Posterior vena cava (tissue), 2 donors: ENCODE measurements around the gene KIAA0040. TPM values are rescaled to one million over a fixed set of nuclear protein-coding genes. Genes with fewer than 3 reads are reported as not detected.

Source experiments
- DNase-seq: peaks from one replicate; pipeline ENCODE4 v3.0.0-alpha.2; 2020; ENCODE audit warnings: low spot score
- intact Hi-C, 2 donors: fragments of 100-400 bp; cut with DNase I; formaldehyde crosslinking; loops; one replicate each; pipeline versions ENCODE4 v1.14.1 to v1.14.2; 2022 to 2023
- total RNA-seq, 2 donors: library from RNA; stranded (reverse); fragmentation: NEBNext Ultra II Directional; extraction: Animal tissue kit (Norgen Biotek cat#: 25700); gene quantifications; one replicate each; pipeline ENCODE4 v1.2.1, GENCODE V29; 2021
- donor health status: DM: yes; HTN: yes; CAD: no.
- donor health status: DM: yes; HTN: yes; CAD: no.

KIAA0040 gene
- total RNA-seq, 2 donors from 2014 or later = 9.3 to 13.5 TPM

DNA sequence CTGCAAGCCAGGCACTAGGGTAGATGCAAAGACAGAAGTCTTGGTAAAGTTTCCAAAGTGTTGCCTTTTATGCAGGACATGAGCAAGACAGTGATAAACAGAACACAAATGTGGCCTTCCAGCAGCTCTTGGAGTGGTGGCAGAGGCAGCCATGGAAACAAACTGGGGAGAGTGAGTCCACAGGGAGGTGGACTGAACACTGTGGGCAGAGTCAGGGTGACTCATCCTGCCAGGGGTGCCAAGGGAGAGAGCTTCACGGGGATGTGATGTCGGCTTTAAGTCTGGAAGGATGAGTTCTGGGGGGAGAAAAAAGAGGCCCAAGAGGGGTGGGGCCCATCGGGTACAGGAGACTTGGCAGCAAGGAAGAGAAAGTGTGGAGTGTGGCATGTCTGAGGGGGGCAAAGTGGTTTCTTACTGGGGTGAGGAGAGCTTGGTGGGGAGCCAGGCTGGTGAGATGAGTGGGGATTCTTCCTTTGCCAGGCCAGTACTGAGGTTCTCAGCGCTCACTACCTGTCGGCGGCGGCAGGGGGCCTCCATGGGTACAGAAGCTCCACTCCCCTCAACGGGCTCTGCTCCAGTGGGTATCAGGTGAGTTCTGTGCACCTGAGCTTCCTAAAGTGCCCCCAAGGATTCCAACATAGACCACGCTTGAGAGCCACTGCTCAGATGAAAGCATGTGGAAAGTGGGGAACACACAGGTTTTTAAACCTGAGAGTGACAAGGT lies 41.8 kb downstream of the KIAA0040 start:
- intact Hi-C loops = loop anchor here in 1 of 2 donors (5.0 kb wide), 1 partner anchor 172 kb away; no protein-coding TSS in a partner anchor
- no peak for DNase-seq

DNA sequence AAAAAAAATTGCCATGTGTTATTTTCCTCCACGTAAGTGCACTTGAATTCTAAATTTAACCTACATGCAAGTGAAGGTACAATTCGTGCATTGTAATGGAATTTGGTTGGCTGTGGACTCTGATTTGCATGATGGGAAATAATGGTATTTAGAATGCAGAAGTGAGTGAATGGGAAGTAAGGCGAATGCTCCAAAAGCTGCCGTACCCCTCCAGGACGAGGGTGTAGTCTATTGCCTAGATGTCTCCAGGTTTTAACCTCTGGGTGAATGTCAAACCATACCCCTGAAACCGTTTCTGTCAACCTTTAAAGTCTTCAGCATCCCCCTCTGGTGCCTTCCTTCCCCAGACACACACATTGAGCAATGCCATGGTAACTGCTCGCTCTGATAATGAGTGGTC lies 44.5 kb downstream of the KIAA0040 start:
- intact Hi-C loops = no loop called here
- no peak for DNase-seq

DNA sequence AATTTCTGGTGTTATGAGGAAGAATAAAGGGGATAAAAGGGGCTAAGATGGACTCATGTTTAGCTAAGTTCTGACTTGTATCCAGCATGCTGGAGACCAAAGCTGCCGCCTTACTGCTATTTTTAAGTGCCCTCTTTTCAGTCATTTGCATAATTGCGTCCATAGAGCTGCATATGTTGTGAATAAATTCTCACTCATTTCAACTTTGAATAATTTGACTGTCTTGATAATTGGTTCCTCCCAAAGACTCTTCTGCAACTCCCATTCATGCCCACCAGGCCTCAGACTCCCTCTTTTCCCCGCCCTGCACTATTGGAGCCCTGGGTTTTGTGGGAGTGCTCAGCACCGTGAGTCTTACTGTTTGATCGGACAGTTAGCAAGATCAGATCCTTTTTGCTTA lies 45.0 kb downstream of the KIAA0040 start:
- DNase-seq = no peak
- intact Hi-C loops = no loop called here

DNA sequence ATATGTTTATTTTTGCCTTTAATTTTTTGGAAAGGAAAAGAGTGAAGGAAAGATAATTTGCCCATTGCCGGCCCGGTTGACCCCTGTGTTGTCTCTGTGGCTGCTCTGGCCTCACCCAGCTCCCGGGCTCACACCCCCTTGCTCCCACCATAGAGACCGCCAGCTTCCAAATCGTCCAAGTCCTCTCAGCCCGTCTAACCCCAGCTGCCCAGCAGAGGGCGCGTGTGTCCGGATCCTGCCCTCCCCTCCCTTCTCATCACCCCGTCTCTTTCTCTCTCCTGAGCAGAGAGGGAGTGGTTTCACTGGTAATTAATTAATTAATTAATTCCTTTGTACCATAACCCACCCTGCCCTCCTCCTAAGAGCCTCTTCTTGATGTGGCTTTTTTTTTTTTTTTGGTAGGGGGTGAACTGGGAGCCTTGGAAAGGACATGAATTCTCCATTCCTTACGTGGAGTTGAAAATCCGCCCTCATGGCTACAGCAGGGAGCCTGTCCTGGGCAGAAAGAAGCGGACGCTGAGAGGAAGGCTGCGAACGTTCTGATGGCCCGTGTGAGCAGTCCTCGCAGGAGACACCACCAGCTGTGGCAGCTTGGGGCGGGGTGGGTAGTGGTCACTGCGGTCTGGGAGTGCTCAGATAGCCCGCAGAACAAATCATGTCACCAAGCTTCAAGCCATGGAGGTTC lies 45.9 kb downstream of the KIAA0040 start:
- intact Hi-C loops = no loop called here
- DNase-seq = peak; percentile 85

DNA sequence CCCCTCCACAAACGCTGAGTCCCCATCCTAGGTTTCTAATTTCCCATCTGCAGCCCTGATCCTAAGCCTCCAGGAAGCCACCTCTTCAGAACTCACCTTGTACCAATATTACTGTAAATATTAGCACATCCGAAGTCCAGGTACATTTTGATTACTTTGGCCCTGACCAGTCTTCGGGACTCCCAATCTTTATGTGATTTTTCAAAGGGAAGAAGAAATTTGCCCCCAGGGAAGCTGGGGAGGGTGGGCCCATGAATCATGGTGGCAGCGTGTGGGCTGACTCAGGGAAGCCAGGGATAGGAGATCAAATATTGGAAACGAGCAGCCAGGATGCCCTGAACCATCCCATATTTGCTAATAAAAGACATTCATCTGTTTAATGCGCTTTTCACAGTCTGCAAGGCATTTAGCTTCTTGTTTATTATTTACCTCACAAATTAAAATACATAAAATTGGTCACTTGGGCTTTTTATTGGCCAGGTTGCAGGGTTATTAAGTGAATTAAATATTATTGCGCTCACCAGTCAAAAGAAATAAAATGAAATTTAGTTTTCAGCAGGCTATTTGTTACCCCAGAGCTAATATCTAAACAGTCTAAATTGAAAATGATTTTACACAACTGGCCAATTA lies 46.6 kb downstream of the KIAA0040 start:
- intact Hi-C loops = no loop called here

DNA sequence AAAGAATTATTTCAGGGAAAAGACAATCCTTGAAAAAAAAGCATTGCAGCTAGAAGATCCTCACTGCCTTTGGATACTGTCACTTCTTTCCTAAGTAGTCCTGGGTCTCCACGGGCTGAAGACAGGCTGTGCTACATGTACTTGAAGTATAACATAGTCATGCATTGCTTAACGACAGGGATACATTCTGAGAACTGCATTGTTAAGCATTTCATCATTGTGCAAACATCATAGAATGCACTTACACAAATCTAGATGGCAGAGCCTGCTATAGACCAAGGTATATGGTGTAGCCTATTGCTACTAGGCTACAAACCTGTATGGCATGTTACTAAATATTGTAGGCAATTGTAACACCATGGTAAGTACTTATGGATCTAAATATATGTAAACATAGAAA lies 54.0 kb downstream of the KIAA0040 start:
- no peak for DNase-seq
- intact Hi-C loops = no loop called here

More for the DNA sequence above, 46.6 kb downstream of the KIAA0040 start:
- no peak for DNase-seq

DNA sequence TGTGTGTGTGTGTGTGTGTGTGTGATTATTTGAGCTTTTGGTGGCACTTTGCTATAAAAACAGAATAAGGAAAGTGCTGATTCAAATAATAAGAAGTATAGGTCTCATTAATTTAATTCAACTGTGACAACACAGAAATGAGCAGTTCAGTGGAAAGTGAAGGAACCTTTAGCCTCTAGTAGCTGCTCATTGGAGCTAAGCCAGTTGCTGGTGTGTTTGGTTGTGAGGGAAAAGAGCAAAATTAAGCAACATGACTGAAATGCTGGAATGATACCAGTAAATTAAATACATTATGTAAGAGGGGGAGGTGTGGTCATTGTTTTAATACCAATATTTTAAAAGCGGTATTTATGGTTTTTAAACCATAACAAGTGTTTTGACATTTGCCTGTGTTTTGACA lies 55.2 kb downstream of the KIAA0040 start:
- no peak for DNase-seq
- intact Hi-C loops = no loop called here

DNA sequence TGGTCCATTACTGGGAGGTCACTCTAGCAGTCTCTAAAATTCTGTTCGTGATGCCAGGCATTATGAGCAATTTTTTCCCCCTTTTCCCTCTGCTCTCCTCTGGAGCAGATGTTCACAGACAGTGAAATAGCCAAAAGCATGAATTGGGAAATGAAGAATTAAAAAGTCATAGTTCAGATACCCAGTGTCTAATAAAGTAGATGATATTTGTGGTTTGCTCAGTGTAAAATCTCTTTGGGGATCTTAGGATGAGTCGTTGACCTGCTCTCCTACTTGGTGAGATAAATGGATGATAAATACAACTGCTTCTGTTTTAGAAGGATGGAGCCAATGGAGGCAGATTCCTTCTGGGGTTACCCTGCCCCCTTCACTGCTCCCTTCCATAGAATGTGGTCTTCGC lies 56.3 kb downstream of the KIAA0040 start:
- intact Hi-C loops = no loop called here

DNA sequence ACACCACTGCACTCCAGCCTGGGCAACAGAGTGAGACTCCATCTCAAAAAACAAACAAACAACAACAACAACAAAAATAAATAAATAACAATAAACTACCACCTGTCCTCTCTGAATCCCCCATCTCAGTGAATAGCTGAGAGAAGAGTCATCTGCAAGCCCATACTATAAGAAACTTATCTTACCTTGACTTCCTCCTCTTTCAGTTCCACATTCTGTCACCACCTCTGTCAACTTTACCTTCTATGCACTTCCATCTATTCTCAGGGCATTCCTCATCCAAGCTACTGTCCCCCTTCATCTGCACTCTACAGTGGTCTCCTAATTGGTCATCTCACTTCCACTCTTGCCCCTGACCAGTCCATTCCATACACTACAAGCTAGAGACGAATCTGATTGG lies 58.1 kb downstream of the KIAA0040 start:
- intact Hi-C loops = no loop called here
- DNase-seq = no peak

More for the DNA sequence above, 56.3 kb downstream of the KIAA0040 start:
- DNase-seq = no peak

DNA sequence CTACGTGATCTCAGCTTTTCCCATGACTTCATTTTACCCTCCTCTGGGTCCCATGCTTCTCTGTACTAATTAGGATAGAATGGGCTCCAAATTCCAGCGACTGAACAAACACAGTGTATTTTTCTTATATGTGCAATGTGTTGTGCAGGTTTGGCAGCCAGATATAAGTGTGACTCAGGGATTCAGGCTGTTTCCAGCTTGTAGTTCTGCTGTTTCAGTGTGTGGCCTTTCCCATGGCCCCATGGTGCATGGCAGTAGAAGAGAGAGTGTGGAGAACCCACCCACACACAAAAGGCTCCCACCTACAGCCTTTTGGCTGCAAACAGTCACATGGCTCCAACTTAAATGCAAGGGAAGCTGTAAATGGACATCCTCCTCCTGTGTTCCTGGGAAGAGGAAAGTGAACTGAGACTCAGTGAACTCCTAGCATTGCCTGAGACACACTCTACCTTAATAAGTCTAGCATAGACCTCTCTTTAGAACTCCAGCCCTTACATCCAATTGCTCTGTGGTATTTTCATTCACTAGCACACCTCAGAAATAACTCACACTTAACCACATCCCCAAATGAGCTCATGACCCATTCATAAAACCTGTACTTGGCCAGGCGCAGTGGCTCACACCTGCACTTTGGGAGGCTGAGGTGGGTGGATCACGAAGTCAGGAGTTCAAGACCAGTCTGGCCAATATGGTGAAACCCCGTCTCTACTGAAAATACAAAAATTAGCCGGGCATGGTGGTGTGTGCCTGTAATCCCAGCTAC lies 58.7 kb downstream of the KIAA0040 start:
- intact Hi-C loops = no loop called here

DNA sequence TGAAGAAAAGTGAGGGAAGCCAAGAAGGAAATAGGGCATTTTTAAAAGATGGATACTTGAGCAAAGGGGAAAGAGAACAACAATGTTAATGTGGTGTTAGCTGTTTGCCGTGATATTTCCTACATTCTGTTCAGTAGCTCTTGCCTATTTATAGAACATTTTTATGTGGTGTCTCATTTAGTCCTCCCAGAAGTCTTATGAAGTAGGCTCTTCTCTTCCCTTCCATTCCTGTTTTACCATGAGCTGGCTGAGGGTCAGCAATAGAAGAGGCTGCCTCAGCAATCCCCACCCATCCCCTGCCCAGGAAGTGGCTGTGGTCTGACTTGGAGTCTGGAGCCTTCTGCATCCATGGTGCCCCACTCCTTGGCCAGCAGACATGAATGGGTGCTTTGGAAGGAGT lies 60.1 kb downstream of the KIAA0040 start:
- DNase-seq = no peak
- intact Hi-C loops = no loop called here

More for the DNA sequence above, 58.7 kb downstream of the KIAA0040 start:
- DNase-seq = no peak

DNA sequence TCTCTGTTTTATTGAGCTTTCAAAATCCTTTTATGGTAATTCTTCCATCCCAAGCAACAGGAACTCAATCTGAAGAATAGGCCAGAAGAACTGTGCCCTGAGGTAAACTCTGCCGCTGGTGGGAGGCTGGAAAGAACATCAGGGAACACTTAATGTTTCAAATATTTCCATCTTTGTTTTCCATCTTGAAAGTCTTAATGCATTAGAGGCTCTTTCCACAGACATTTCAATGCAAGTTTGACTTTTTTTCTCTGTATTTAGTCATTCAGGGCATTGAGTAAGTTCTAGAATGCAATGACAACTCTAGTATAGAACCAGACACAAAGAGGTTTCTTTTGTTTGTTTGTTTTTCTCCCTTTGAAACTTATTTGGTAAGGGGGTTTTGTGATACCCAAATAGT lies 61.5 kb downstream of the KIAA0040 start:
- no peak for DNase-seq
- intact Hi-C loops = no loop called here

DNA sequence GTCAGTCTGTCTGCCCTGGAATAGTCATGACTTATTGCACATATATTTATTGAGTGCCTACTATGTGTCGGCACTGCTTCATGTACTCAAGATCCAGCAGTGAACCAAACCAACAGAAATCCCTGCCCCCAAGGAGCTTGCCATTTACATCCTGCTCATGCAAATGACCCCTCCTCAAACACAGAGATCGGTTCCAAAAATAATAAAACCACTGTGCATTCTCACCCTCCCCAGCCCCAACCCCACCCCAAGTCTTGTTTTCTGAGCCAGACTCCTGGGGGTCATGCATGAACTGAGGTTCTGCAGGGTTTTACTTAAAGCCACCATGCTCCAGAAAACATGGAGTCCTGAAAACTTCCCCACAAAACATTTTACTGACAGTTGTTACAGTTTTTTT lies 61.9 kb downstream of the KIAA0040 start:
- intact Hi-C loops = no loop called here
- no peak for DNase-seq

DNA sequence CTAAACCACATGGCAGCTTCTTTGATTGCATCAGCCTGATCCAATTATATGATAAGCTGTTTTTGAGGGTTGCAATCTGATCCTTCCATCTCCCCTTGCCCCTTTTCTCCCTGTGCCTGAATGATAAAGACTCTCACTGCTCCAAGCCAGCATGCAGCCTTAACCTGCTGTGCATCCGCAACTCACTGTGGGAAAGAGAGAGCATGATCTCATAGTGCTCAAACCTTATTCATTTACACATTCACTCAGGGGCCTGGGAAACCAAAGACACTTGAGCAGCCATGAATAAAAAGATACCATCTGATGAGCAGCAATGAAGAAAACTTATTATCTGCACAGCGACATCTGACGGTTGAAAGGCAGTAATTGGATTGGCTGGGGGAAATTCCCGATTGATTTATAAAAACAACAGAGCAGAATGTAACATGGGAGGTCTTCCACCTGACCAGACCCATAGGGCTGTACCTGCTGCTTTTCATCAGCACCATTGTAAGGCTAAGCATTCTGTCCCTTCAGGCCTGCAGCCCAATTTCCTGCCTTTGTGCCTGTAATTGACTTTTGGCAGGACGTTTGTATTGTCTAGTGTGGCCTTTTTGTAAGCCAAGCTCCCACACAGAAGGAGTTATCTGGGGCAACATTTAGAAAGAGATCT lies 62.5 kb downstream of the KIAA0040 start:
- intact Hi-C loops = loop anchor here (5.0 to 10.0 kb wide), 2 partner anchors 95 to 98 kb away; no protein-coding TSS in a partner anchor

DNA sequence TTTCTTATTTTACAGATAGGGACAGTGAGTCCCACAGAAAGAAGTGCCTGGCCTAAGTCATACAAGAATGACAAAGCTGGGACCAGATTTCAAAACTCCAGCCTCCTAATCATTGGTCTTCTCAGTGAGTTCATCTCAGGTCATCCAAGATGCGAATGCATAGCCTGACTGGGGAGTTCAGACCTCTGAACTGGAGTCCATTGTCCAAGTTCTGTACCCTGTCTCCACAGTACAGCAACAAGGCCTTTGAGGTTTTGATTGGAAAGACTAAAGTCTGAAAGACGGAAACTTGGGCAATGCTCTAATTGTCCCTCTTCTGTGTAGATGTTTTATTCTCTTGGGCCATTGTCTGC lies 63.0 kb downstream of the KIAA0040 start:
- intact Hi-C loops = loop anchor here (5.0 to 10.0 kb wide), 2 partner anchors 95 to 97 kb away; no protein-coding TSS in a partner anchor
- DNase-seq = no peak

More for the DNA sequence above, 62.5 kb downstream of the KIAA0040 start:
- DNase-seq = no peak

DNA sequence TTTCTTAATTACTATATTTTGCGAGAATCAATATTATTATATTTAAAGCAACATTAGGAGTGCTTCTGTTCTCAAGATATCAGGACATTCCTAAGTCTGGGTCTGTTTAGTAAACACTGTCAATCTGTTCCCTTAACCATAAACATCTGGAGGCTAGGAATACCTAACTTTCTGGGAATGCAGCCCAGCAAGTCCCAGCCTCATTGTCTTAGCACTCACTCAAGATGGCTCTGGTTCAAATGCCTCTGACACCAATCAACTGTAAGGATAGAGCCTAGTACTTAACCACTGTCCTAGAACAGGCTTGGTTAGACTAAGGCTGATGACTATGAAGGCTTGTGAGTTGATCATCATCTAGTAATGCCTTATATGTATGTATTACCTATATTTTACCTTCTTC lies 63.4 kb downstream of the KIAA0040 start:
- intact Hi-C loops = loop anchor here (5.0 to 10.0 kb wide), 2 partner anchors 94 to 97 kb away; no protein-coding TSS in a partner anchor
- no peak for DNase-seq

DNA sequence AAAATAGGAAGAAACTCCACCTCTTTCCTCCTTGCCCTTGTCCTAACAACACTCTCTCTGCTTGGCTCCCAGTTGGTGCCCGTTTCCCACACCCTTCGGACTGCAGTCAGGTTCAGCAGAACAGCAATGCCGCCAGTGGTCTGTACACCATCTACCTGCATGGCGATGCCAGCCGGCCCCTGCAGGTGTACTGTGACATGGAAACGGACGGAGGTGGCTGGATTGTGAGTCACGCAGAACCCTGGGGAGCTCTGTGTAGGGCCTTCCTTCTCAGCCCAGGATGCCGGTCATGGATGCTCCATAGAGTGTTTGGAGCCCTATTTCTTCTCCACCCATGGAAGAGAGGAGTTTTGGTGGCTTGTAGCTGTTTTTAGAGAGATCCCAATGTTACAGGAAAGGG lies 64.1 kb downstream of the KIAA0040 start:
- no peak for DNase-seq
- intact Hi-C loops = loop anchor here (1.0 to 10.0 kb wide), 3 partner anchors 23 to 96 kb away; no protein-coding TSS in a partner anchor

DNA sequence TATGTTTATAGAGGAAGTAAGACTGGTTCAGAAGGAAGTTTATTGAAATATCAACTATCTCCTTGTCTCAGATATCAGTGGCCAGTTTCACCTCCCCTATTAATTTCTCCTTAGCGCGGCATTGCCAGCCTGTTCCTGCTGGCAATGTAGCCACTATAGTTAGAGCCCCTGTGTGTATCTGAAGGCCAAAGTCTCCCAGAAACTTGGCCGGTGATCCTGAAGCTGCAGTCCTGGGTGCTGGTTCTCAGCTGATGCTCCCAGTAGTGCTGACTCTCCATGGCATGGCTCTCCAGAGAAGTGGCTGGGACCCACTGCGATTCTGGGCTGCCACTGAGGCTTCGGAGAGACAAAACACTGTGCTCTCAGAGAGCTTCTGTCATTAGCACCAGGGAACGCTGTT lies 65.0 kb downstream of the KIAA0040 start:
- no peak for DNase-seq
- intact Hi-C loops = loop anchor here (5.0 to 10.0 kb wide), 2 partner anchors 93 to 95 kb away; no protein-coding TSS in a partner anchor

DNA sequence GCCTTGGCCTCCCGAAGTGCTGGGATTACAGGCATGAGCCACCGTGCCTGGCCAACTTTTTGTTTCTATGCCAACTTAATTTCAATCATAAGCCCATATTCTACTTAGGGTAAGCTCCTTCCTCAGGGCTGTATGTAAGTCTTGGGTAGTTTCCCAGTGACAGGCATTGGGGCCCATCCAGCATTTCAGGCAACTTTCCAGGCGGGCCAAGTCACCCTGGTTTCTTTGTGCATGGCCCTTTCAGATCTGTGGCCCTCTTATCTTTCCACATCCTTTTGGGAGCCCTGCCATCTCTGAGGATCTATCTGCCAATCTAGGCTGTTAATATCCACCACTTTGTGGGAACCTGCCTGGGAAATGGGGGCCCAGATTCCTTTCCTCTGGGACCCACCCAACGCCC lies 66.2 kb downstream of the KIAA0040 start:
- intact Hi-C loops = loop anchor here (5.0 to 10.0 kb wide), 2 partner anchors 92 to 94 kb away; no protein-coding TSS in a partner anchor

More for the DNA sequence above, 66.2 kb downstream of the KIAA0040 start:
- no peak for DNase-seq
